ENCODE data around the gene PALMD.

The PALMD gene

DNA sequence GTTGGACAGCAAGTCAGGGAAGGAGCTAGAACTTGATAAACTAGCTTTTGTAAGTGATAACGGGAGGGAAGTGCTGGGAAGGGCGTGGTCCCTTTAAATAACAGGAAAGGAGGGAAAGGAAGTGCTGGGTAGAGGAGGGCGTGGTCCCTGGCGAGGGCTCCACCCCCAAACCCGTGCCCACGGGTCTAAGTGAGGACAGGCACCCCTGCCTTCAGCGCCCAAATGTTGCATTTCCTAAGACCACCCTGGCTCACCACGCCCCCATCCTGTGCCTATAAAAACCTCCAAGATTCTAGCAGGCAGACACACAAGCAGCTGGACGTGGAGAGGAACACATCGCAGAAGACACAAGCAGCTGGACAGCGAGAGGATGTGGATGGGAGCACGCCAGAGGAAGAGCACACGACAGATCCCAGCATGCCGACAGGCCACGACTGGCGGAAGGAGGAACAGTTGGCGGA is 58.5 kb downstream of the PALMD start:
- no peak for DNase-seq

DNA sequence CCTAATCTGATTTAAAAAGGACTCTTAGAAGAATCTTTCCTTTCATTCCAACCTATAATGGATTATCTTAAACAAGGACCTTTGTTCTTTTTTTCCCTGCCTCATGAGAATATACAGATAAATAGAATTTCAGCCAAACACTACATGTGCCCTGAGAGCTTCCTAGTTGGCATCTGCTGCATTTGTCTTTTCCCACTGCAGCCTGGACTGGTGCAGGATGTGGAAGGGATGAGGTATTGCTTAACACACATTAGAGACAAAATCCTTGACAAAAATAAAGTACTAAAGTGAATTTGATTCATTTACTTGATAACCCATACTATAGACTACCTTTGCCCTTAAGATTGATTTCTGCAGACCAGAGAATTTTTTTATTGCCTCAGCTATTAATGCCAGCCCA is 59.5 kb downstream of the PALMD start:
- DNase-seq, result peak; percentile 9

DNA sequence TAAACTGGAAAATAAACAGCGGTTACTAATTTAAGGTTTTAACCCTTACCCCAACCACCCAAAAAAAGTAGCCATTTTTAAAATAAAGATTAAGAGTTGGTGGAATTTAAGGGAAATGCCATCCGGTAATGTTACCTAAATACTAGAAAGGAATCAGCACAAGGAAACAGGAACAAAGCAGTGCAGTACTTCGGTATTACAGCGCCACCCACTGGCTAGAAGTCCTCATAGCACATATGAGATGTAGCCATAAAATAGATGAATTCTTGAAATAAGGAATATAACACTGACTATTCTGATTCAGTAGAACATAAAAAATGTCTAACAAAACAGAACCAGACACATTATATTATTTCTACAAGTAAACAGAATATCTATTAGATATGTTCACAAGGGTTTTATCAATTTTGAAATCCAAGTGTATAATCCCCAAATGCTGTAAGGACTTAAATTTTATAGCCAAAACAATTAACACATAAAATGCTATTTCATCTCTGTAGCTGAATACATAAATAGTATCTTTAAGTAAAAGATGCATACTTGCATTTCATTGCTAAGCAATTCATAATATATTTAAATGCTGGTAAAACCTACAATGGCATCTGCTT is 61.7 kb downstream of the PALMD start:
- peak; percentile 80 for DNase-seq

DNA sequence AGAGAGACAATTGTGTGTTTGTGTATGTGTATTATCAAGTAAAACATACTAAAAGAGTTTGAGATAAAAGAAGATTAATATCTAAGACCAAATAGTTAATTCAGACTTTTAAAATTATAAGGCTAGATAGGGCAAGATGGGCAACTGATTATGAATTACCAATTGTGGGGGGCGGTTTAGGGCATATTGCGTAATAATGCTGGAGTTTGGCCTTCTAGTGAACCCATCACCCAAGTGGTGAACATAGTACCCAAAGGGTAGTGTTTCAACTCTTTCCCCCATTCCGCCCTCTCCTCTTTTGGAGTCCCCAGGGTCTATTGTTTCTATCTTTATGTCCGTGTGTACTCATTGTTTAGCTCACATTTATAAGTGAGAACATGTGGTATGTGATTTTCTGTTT is 65.1 kb downstream of the PALMD start:
- DNase-seq, result no peak

DNA sequence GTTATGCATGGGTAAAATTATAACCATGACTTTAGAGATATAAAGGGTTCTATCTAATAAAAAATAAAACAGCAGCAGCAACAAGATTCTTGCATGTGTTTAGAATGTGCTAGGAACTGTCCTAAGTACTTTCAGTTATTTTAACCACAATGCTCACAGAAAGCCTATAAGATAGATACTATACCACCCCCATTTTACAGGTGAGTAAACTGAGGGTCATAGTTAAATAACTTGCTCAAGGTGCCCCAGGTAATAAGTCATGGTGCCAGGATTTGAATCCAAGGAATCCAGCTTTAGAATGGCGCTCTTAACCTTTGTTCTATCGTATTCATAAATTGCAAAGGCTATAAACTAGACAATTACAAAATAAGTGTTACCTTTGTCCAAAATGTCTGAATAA is 67.1 kb downstream of the PALMD start:
- no peak for DNase-seq

DNA sequence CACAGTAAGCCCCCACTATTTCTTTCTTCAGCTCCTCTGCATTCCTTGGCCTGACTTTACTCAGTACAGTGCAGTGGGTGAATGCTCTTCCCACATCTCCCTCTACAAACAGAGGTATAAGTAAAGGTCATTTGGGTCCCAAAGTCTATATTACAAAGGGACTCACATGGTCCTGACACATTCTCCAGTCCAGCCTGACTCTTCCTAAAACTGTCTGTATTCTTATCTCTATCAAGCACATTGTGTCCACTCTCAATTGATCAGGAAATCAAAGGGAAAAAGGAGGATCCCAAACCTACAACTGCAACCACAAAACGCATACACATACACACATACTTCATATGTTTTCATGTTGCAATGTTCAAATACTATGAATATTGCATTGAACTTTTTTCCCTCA is 71.1 kb downstream of the PALMD start:
- no peak for DNase-seq

DNA sequence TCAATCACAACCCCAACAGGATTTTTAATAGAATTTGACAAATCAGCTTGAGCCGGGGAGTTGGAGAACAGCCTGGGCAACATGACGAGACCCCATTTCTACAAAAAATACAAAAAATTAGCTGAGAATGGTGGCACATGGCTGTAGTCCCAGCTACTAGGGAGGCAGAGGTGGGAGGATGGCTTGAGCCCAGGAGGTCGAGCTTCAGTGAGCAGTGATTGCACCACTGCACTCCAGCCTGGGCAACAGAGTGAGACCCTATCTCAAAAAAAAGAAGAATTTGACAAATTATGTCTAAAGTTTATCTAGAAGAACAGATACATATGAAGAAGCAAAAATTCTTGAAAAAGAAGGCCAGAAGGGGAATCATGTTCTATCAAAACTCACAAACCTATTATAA is 77.3 kb downstream of the PALMD start:
- DNase-seq, result no peak

DNA sequence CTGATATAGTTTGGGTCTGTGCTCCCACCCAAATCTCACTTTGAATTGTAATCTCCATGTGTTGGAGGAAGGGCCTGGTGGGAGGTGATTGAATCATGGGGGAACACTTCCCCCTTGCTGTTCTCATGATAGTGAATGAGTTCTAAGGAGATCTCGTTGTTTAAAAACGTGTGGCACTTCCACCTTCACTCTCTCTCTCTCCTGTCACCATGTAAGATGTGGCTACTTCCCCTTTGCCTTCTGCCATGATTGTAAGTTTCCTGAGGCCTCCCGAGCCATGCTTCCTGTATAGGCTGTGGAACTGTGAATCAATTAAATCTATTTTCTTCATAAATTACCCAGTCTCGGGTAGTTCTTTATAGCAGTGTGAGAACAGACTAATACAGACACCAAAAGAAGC is 80.1 kb downstream of the PALMD start:
- DNase-seq, result no peak

DNA sequence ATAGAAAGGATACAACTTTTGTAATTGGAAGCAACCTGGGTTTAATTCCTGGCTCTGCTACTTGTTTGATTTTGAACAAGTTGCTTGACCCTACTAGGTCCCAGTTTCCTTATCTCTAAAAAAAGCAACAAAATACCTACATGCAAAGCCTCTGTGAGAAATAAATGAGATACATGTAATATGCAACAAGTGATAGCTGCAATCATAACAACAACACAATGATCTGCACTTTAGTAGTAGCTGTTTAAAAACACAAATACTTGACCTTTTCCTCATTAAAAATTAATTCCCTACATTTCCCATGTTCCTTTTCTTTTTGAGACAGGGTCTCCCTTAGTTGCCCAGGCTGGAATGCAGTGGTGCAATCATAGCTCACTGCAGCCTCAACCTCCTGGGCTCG is 80.5 kb downstream of the PALMD start:
- no peak for DNase-seq

DNA sequence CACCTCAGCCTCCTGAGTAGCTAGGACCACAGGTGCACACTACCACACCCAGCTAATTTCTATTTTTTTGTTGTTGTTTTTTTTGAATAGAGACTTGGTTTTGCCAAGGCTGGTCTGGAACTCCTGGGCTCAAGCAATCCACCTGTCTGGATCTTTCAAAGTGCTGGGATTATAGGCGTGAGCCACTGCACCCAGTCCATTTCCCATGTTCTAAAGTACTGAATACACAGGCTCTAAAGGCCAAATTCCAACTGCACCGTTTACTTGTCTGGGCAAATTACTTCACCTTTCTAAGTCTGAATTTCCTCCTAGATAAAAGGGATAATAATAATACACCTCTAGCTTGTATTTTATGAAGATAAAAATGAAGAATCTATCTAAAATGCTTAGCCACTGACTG is 80.9 kb downstream of the PALMD start:
- DNase-seq, result no peak

DNA sequence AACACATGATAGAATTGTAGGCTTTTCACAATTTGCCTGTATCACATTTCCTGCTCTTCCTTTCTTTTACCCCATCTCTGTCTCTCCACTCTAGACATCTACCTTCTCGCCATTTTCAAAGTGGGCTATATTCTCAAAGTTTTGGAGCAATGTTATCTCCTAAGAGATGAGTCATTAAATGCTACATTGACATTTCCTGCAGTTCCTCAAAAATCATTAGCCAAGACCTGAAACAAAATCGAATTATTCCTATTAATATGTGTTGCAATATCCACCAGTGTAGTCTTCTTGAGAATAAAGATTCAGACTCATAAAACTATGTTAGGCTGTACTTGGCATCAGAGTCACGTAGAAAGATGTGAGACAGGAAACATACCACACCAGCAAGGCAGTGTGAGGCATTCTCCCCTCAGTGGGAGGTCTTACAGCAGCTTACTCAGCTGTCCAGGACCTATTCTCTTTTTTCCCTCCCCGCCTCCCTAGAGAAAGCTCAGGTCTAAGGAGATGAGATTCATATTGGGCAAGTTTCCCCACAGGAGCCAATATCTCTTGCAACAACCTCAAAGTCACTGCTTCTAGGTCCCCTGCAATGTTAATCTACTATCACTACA is 81.8 kb downstream of the PALMD start:
- DNase-seq, result no peak

DNA sequence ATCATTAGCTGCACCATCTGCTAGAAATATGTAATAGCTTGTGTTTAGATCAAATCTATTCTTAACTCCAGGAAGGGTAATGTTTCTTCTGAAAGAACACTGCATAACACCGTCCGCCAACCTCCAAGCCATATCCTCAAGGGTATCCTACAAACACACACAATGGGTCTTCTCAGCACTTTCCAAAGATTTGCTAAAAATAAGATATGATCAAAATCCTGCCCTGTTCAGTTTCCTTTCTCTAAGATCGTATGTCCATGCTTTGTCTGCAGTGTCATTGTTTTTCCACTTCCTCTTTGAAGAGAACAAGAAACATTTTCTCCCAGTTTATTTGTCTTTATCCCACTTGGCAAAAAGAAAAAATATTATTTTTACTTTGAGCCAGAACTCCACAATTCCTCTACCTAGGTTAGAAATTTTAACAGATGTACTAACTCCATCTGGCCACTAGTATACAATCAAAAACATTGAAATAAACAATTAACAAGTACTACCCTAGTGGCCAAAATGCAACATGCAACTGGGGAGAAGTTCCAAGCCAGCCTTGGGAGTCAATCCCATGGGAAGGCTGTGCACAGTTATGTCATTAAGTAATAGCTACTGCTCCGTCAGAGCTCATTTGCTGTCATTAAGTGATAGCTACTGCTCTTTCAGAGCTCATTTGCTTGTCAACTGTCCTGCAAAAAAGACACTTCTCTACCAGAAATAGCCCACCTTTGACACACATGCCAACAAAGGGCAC is 82.8 kb downstream of the PALMD start:
- no peak for DNase-seq

DNA sequence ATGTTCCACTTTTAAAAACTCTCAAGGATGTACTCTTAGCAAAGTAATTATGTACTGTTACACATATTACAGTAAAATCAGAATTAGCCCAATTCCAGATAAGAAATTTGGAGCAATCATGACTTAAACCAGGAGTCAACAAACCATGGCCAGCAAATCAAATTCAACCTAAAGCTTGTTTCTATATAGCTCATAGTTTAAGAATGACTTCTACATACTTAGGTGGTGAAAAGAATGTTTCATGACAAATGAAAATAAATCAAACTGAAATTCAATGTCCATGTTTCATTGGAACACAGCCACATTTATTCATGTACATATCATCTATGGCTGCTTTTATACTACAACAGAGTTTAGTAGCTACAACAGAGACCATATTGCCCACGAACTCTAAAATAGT is 85.5 kb downstream of the PALMD start:
- DNase-seq, result no peak

DNA sequence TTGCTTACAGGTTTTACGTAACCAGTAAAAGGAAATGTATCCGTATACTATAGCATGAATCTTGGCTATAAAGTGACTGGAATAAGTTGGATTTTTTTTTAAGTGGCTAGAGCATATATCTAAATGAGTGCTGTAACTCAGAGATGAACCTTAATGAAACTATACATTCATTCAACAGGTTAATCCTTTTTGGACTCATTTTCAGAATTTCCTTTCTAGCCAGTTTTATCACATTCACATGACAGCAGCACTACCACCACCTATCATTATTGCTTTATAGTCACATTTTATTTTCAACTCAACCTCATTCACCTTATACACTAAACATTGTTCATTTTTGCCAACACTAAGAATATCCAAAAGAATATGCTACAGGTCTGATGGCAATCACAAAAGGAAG is 89.9 kb downstream of the PALMD start:
- no peak for DNase-seq

DNA sequence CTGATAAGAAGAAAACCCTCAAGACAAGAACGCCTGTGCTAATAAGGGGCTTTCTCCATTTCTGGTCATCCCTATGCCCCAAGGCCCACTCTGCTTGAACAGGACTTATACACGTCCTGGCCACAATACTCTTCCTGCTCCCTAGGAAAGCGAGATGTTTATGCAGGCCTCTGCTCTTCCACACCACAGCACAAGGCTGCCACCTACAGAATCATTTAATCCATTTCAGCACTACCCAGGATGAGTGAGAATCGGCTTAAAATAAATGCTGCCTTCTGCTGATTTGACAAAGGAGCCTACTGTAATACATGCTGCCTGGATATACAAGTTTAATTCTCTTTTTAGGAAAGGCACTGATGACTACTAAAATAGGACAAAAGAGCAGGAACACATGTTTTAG is 91.1 kb downstream of the PALMD start:
- DNase-seq, result peak; percentile 5

DNA sequence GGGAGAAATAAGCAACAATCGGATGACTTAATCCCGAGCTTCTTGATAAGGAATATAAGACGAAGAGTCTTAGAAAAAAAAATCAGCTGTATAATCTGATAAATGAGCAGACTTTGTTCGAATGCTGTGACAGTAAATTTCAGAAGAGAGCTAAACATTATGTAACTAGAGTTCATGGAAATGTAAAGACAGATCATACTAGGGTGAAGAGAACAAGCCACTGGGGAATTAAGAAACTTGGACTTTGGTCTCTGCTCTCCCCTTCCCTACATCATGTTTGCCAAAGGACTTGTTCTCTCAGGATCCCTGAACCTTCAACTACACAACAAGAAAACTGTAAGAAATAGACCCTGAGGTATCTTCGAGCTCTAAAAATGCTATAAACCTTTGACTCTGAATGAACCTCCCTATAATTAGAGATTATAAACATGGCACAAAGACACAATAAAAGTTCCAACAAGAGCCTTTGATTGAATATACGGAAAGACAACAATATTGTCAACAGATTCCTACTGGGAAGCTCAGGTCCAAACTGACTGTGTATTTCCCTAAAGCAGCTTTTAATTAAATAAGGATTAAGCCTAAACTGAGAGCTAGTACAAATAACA is 93.0 kb downstream of the PALMD start:
- no peak for DNase-seq

DNA sequence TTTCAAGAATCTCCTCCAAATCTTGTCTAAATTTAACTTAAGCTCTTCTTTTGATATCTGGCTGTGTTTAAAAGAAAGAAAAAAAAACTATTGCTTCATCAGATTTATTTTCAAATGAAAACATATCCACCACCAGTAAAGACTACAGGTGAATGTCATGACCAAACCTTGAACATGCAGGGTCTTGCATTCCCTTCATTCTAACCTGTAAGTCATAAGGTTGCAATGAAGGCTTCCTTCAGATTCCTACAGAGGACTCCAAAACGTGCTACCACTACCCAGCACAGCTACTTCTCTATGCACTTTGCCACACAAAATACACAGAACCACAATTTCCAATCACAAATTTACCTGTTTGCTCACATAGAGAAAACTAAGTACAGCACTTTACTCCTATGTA is 94.2 kb downstream of the PALMD start:
- DNase-seq, result no peak
